ENCODE data around the gene VTI1A.
"Not testable (repeated sequence)": the region's sequence is repeated elsewhere in the genome, so short reads cannot be mapped to it uniquely, and the experiment has no call there.

VTI1A gene

DNA sequence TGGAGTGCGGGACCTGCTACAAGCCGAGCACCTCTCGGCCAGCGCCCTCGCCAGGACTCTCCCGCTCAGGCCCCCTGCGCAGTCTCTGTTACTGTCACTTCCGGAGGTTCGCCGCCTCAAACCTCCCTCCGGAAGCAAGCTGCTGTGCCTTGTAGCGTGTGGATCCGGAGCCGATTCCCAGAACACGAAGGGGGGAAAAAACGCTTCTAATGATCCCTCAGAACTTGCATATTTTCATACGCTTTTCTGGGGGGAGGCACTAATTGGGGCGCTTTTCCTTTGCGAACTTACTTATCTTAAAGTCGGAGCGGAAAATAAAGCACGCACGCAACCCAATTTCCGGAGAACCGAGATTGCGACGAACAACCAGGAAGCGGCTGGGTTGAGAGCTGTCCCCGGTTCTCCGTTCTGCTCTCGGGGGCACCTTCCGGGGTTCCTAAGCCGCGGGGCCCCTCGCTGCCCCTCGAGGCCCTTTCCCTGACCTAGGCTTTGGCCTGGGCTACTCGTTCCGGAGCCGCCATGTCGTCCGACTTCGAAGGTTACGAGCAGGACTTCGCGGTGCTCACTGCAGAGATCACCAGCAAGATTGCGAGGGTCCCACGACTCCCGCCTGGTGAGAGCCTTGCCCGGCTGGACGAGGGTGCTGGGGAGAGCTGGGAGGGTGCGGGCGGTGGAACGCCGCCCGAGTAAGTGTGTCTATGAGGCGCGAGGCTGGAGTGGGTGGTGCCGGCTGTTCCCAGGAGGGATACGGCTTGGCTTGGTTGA, at the start of gene VTI1A, which contains the start of gene ZDHHC6:
VTI1A (plus strand) TSS at position 361 of the 765 bp plus-strand sequence; CDS start at position 520, 159 bp downstream.
ZDHHC6 (minus strand) TSS at position 60 of the 765 bp plus-strand sequence. CDS start 1,478 bp downstream, outside the sequence.
- FAIRE-seq (no peak), DNase-seq (ENCODE audit: insufficient read length, low spot score) (peak; percentile 60)
- peak; percentile 94 for TF ChIP-seq POLR2A (IDR thresholded peaks at IDR 0.05; ENCODE audit: low read depth, low read length)

DNA sequence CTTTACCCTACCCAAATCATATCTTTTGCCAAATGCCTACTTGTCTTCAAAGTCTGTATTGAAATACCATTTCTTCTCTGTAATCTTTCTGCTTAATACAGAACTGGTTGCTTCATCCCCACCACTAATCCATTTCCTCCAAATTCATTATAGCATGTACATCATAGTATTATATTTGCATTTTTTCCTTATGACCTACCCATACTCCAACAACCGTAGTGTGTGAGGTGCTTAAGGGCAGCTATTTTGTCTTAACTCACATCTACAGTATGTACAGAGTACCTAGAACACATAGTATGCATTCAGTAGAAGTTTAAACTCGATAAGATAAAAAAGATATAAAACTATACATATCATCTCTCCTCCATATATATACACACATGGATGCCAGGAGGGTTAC, 49.4 kb upstream of the VTI1A start:
- TF ChIP-seq POLR2A (IDR thresholded peaks at IDR 0.05; ENCODE audit: low read depth, low read length), result no peak
- DNase-seq (ENCODE audit: insufficient read length, low spot score) (no peak), FAIRE-seq (no peak)

DNA sequence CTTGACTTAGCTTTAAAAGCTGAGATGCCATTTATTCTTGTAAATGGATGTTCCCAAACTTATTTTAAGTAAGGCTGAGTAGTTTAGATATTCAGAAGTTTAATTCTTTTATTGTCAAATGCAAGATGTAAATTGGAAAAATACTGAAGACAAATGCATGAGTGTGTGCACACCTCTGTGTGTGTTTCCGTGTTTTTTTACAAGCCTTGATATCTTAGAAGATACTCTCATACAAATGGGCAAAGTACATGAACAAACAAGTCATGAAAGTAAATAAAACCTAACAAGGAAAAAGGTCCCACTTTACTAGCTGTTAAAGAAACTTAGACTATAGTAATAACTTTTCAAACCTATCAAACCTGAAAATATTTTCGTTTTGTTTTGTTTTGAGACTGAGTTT, 44.1 kb upstream of the VTI1A start:
- FAIRE-seq (no peak), DNase-seq (ENCODE audit: insufficient read length, low spot score) (no peak)
- TF ChIP-seq POLR2A (IDR thresholded peaks at IDR 0.05; ENCODE audit: low read depth, low read length), result no peak

DNA sequence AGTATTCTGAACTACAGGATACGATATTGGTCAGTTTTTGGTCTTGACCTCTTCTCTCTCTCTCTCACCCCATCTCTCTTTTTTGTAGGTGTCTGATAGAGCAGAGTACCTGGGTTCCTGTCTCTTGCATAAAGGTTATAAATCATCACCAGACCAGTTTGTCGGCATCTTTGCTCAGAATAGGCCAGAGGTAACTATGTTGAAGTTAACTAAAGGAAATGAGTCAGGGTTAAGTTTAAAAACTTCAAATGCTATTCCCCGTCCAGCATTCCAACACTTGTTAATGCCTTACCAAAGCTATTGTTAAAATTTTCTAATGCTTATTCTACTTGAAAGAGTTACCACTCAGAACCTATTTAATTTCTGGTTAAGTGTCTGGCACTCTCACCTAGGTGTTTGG, 42.4 kb upstream of the VTI1A start:
- no peak for TF ChIP-seq POLR2A (IDR thresholded peaks at IDR 0.05; ENCODE audit: low read depth, low read length)
- DNase-seq (ENCODE audit: insufficient read length, low spot score) (no peak), FAIRE-seq (no peak)

DNA sequence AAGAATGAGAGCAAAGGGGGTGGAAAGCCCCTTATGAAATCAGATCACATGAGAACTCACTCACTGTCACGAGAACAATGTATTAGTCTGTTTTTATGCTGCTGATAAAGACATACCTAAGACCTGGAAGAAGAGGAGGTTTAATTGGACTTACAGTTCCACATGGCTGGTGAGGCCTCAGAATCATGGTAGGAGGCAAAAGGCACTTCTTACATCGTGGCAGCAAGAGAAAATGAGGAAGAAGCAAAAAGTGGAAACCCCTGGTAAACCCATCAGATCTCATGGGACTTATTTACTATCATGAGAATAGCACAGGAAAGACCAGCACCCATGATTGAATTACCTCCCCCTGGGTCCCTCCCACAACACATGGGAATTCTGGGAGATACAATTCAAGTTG, 40.2 kb upstream of the VTI1A start:
- FAIRE-seq; DNase-seq (ENCODE audit: insufficient read length, low spot score): not testable (repeated sequence)

DNA sequence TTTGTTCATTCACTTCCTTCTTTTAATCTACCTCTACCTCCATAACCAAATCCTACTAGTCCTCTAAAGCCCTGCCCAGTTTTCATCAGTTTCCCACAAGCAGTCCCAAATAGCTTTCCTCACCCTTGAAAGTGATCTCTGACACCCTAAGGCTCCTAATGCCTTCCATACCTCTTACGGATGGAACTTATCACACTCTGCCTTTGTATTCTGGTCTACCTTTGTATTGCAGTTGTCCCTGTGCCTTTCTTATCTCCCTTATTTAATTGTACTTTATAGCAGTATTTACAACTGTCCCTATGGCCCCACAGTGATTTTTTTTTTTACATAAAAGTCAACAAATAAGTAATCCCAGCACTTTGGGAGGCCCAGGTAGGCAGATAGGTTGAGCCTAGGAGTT, 39.3 kb upstream of the VTI1A start:
- TF ChIP-seq POLR2A (IDR thresholded peaks at IDR 0.05; ENCODE audit: low read depth, low read length), result no peak
- FAIRE-seq (no peak), DNase-seq (ENCODE audit: insufficient read length, low spot score) (no peak)

DNA sequence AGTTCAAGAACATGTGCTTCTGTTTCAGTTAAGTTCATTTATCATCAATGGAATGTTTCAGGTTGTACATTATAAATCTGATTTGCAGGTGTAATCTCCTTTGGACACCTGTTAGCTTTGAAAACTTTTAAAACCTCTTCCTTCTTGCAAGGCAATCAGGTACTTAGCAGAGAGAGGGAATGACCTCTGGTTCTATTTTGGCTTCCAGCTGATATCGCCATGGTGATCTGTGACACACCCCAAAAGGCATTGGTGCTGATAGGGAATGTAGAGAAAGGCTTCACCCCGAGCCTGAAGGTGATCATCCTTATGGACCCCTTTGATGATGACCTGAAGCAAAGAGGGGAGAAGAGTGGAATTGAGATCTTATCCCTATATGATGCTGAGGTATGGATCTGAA, 37.7 kb upstream of the VTI1A start:
- TF ChIP-seq POLR2A (IDR thresholded peaks at IDR 0.05; ENCODE audit: low read depth, low read length), result no peak
- FAIRE-seq (no peak), DNase-seq (ENCODE audit: insufficient read length, low spot score) (no peak)

DNA sequence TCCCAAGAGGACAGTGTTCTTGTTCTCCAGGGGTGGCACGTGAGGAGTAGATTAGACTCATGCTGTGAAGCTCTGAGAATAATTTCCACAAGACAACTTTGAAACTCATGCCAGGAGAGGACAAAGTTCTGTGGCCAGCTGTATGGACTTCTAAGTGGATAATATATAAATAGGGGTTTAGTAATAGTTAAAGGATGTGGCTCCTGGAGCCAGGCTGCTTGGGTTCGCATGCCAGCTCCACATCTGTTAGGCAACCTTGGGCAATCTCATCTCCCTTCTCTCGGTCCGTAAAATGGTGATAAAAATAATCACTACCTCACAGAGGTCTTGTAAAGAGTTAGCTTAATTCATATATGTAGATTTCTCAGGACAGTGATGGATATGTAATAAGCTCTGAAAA, 37.3 kb upstream of the VTI1A start:
- FAIRE-seq (no peak), DNase-seq (ENCODE audit: insufficient read length, low spot score) (no peak)
- TF ChIP-seq POLR2A (IDR thresholded peaks at IDR 0.05; ENCODE audit: low read depth, low read length), result no peak

DNA sequence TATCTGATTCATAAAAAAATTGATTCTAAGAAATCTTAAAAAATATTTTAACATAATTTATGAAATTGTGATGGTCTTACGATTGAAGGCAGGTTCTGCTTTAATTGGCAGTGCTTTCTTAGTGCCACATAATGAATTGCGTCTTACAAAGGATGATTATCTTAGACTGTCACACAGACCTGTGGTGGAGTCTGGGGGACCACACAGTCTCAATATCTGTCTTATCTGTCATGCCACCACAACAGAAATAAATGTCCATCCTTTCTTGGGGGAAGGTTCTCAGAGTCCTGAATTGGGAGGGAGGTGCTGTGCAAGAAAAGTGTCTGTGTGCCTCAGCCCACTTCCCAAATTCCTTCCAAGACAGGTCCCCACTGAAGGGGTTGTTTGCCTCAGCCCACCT, 34.3 kb upstream of the VTI1A start:
- DNase-seq (ENCODE audit: insufficient read length, low spot score) (no peak), FAIRE-seq (no peak)
- no peak for TF ChIP-seq POLR2A (IDR thresholded peaks at IDR 0.05; ENCODE audit: low read depth, low read length)

DNA sequence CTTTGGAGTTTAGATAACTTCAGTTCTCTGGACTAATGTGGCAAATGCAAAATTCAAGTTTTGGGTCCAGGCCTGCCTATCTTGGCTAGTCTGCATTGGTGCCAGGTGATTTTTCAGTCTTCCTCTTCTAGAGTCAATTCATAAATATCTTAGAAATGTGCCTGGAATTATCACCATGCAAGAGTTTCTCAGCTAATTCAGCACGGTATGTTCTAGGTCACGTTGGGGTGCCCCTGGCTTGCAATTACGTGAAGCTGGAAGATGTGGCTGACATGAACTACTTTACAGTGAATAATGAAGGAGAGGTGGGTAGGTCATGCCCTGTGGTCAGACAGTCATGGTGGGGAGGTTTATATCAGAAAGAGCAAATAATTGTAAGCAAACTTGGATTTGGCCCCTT, 25.3 kb upstream of the VTI1A start:
- DNase-seq (ENCODE audit: insufficient read length, low spot score), result no peak
- FAIRE-seq, result no peak
- no peak for TF ChIP-seq POLR2A (IDR thresholded peaks at IDR 0.05; ENCODE audit: low read depth, low read length)

DNA sequence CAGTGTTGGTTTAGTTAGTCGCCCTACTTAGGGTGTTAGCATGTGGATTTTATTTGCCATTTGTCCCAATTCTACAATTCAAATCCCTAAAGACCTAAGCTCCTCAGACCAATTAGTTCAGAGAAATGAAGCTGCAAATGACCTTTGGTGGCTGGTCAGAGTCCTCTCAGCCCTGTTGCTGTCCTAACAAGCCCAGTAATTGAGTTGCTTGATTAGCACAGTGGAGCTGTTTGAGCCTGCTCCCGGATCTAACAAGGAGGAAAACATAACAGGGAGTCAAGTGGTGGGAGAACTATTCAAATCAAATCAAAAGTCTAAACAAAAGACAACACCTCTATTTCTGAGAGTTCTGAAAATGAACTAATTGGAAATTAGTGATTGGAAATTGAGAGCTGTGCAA, 22.4 kb upstream of the VTI1A start:
- no peak for FAIRE-seq
- DNase-seq (ENCODE audit: insufficient read length, low spot score), result no peak
- no peak for TF ChIP-seq POLR2A (IDR thresholded peaks at IDR 0.05; ENCODE audit: low read depth, low read length)

DNA sequence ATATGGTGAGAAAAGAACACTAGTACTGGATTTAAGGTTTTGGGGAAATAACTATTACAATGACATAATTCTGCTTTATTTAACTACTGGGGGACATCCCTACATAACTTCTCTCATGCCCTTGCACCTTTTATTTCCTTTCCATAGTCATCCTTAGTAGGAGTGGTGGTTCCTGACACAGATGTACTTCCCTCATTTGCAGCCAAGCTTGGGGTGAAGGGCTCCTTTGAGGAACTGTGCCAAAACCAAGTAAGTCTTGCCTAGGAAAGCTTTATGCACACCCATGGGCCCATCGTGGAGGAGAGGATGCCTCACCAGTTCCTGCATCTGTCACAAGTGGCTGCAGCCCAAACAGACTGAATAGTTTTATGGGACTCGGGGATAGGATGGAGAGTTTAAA, 20.9 kb upstream of the VTI1A start:
- TF ChIP-seq POLR2A (IDR thresholded peaks at IDR 0.05; ENCODE audit: low read depth, low read length), result no peak
- FAIRE-seq (no peak), DNase-seq (ENCODE audit: insufficient read length, low spot score) (no peak)

DNA sequence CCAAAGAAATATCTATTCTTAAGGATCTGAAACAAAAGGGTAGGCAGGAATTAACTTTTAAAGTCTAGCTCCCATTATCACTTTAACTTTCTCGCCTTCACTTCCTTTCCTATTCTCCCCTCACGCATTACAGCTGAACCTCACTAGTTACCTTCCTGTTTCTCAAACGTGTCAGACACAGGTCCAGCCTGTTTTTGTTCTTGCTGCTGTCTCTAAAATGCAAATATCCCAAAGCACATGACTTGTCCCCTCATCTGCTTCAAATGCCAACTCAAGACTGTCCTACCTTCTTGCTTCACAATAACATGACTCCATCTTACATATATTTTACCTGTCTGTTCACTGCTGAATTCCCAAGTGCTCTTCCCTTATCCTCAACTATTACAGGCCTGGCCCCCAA, 17.9 kb upstream of the VTI1A start:
- DNase-seq (ENCODE audit: insufficient read length, low spot score) (no peak), FAIRE-seq (no peak)
- no peak for TF ChIP-seq POLR2A (IDR thresholded peaks at IDR 0.05; ENCODE audit: low read depth, low read length)

DNA sequence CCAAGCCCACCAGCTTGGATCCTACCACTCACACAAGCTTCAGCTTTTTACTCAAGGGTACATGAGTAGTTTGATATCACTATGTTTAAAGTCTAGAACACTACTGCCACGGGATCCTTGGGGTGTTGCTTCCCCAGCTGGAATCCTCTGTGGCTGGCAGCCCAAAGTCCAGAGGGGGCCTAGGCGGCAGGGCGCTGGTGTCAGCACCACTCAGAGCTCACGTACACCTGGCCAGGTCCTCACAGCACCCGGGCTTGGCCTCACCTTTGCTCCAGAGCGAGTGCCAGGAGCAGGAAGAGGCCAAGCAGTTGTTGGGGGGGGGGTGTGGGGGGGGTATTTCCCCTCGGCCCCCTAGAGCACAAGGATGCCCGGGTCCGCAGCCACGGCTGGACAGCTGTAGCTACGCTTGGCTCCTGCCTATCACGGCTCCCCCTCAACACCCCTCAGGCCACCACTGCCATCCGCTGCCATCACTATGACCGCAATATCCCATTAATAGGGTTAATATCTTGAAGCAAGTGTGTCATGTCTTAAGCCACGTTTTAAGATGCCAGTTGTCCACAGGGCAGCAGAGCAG, 17.3 kb upstream of the VTI1A start:
- FAIRE-seq (no peak), DNase-seq (ENCODE audit: insufficient read length, low spot score) (no peak)
- no peak for TF ChIP-seq POLR2A (IDR thresholded peaks at IDR 0.05; ENCODE audit: low read depth, low read length)

DNA sequence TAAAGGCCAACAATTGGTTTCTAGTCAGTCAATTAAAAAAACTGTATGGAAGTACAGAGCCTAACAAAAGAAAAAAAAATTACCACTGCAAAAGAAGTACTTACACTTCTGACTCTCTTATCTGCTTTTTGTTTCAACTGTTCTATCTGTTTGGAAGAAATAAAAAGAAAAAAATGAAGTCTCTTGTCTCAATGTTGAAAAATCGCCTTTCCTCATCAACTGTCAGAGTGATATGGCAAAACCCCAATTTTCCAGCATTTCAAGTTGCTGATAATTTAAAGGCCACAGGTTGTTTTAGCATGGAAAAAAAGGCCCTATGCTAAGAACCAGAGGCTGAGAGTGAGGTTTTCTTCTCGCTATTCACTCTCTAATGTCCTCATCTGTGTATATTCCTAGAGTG, 13.9 kb upstream of the VTI1A start:
- DNase-seq (ENCODE audit: insufficient read length, low spot score), result no peak
- no peak for TF ChIP-seq POLR2A (IDR thresholded peaks at IDR 0.05; ENCODE audit: low read depth, low read length)
- no peak for FAIRE-seq
